ENCODE data around the gene ZGLP1.
"Not testable (repeated sequence)": the region's sequence is repeated elsewhere in the genome, so short reads cannot be mapped to it uniquely, and the experiment has no call there.

The ZGLP1 gene

GRCh38 chr19:10283301-10284064, 26.1 kb downstream of the ZGLP1 start:
- Mint-ChIP-seq H3K4me1 (ENCODE audit: low read depth) (peaks cover 17% of the 10 kb centered on the region), H3K27ac (no peak overlapping the region), H3K9me3 (ENCODE audit: low read depth) (no peaks in the 10 kb centered on the region), H3K4me3 (no peak overlapping the region), H3K36me3 (peaks cover 8% of the 10 kb centered on the region), H3K27me3 (peaks cover 2% of the 10 kb centered on the region)

GRCh38 chr19:10282043-10282442, 27.6 kb downstream of the ZGLP1 start:
- not testable (repeated sequence) for H3K4me3 Mint-ChIP-seq; H3K27me3 Mint-ChIP-seq; H3K36me3 Mint-ChIP-seq; H3K27ac Mint-ChIP-seq; H3K9me3 Mint-ChIP-seq (ENCODE audit: low read depth)
- H3K4me1 Mint-ChIP-seq (ENCODE audit: low read depth) = peaks cover 16% of the 10 kb centered on the region

- Mint-ChIP-seq H3K4me3 (no peak overlapping the region), H3K4me1 (ENCODE audit: low read depth) (peaks cover 9% of the 10 kb centered on the region), H3K27me3 (no peaks in the 10 kb centered on the region), H3K9me3 (ENCODE audit: low read depth) (no peaks in the 10 kb centered on the region), H3K27ac (no peak overlapping the region), H3K36me3 (peaks cover under 1% of the 10 kb centered on the region)
Observed at GRCh38 chr19:10279737-10280442, 29.7 kb downstream of the ZGLP1 start.

GRCh38 chr19:10278935-10279334, 30.7 kb downstream of the ZGLP1 start:
- no peak overlapping the region for H3K4me3 Mint-ChIP-seq
- H3K4me1 Mint-ChIP-seq (ENCODE audit: low read depth) = peaks cover 10% of the 10 kb centered on the region
- H3K9me3 Mint-ChIP-seq (ENCODE audit: low read depth) = no peaks in the 10 kb centered on the region
- no peaks in the 10 kb centered on the region for H3K27me3 Mint-ChIP-seq
- H3K27ac Mint-ChIP-seq = no peak overlapping the region
- H3K36me3 Mint-ChIP-seq = peaks cover 4% of the 10 kb centered on the region

- Mint-ChIP-seq H3K4me3 (no peak overlapping the region), H3K27ac (no peak overlapping the region), H3K27me3 (no peaks in the 10 kb centered on the region), H3K36me3 (peaks cover 4% of the 10 kb centered on the region), H3K9me3 (ENCODE audit: low read depth) (no peaks in the 10 kb centered on the region), H3K4me1 (ENCODE audit: low read depth) (peaks cover 11% of the 10 kb centered on the region)
Observed at GRCh38 chr19:10277795-10278589, 31.6 kb downstream of the ZGLP1 start.

GRCh38 chr19:10274589-10274988, 35.0 kb downstream of the ZGLP1 start:
- H3K27ac Mint-ChIP-seq = peak overlapping the region; percentile 22
- H3K9me3 Mint-ChIP-seq (ENCODE audit: low read depth) = no peaks in the 10 kb centered on the region
- H3K36me3 Mint-ChIP-seq = peaks cover 4% of the 10 kb centered on the region
- no peaks in the 10 kb centered on the region for H3K27me3 Mint-ChIP-seq
- no peak overlapping the region for H3K4me3 Mint-ChIP-seq
- peaks cover 18% of the 10 kb centered on the region for H3K4me1 Mint-ChIP-seq (ENCODE audit: low read depth)

- Mint-ChIP-seq H3K4me3 (peak overlapping the region; percentile 81), H3K4me1 (ENCODE audit: low read depth) (peaks cover 14% of the 10 kb centered on the region), H3K36me3 (peaks cover 4% of the 10 kb centered on the region), H3K27me3 (no peaks in the 10 kb centered on the region), H3K27ac (peak overlapping the region; percentile 54), H3K9me3 (ENCODE audit: low read depth) (no peaks in the 10 kb centered on the region)
Observed at GRCh38 chr19:10271543-10272086, 38.0 kb downstream of the ZGLP1 start.

- H3K27ac Mint-ChIP-seq = peak within 1 kb of the TSS; percentile 54
- H3K4me3 Mint-ChIP-seq = peak within 1 kb of the TSS; percentile 81
- H3K36me3 Mint-ChIP-seq = peaks cover 4% of the 10 kb centered on the region
- no peaks in the 10 kb centered on the region for H3K27me3 Mint-ChIP-seq
- peaks cover 14% of the 10 kb centered on the region for H3K4me1 Mint-ChIP-seq (ENCODE audit: low read depth)
- no peaks in the 10 kb centered on the region for H3K9me3 Mint-ChIP-seq (ENCODE audit: low read depth)
Observed at GRCh38 chr19:10270616-10271394, 38.8 kb downstream of the ZGLP1 start, which contains the start of gene ICAM1. TSS of gene ICAM1 (plus strand) at chr19:10271120. CDS start at chr19:10271160, 40 bp downstream.

GRCh38 chr19:10270180-10270615, 39.4 kb downstream of the ZGLP1 start:
- peak overlapping the region; percentile 54 for H3K27ac Mint-ChIP-seq
- no peaks in the 10 kb centered on the region for H3K9me3 Mint-ChIP-seq (ENCODE audit: low read depth)
- H3K4me3 Mint-ChIP-seq = peak overlapping the region; percentile 81
- peaks cover 14% of the 10 kb centered on the region for H3K4me1 Mint-ChIP-seq (ENCODE audit: low read depth)
- H3K27me3 Mint-ChIP-seq = no peaks in the 10 kb centered on the region
- peaks cover 4% of the 10 kb centered on the region for H3K36me3 Mint-ChIP-seq

GRCh38 chr19:10269333-10270179, 40.1 kb downstream of the ZGLP1 start:
- H3K36me3 Mint-ChIP-seq = peaks cover under 1% of the 10 kb centered on the region
- H3K9me3 Mint-ChIP-seq (ENCODE audit: low read depth) = no peaks in the 10 kb centered on the region
- no peak overlapping the region for H3K27ac Mint-ChIP-seq
- peak overlapping the region; percentile 81 for H3K4me3 Mint-ChIP-seq
- no peaks in the 10 kb centered on the region for H3K27me3 Mint-ChIP-seq
- peaks cover 14% of the 10 kb centered on the region for H3K4me1 Mint-ChIP-seq (ENCODE audit: low read depth)

GRCh38 chr19:10268071-10268470, 41.5 kb downstream of the ZGLP1 start:
- no peaks in the 10 kb centered on the region for H3K9me3 Mint-ChIP-seq (ENCODE audit: low read depth)
- no peaks in the 10 kb centered on the region for H3K27me3 Mint-ChIP-seq
- H3K36me3 Mint-ChIP-seq = no peaks in the 10 kb centered on the region
- H3K4me3 Mint-ChIP-seq = no peak overlapping the region
- peaks cover 12% of the 10 kb centered on the region for H3K4me1 Mint-ChIP-seq (ENCODE audit: low read depth)
- no peak overlapping the region for H3K27ac Mint-ChIP-seq

GRCh38 chr19:10266706-10267105, 42.9 kb downstream of the ZGLP1 start:
- H3K36me3 Mint-ChIP-seq = no peaks in the 10 kb centered on the region
- H3K4me1 Mint-ChIP-seq (ENCODE audit: low read depth) = peaks cover 5% of the 10 kb centered on the region
- H3K27ac Mint-ChIP-seq = no peak overlapping the region
- H3K4me3 Mint-ChIP-seq = no peak overlapping the region
- H3K27me3 Mint-ChIP-seq = no peaks in the 10 kb centered on the region
- no peaks in the 10 kb centered on the region for H3K9me3 Mint-ChIP-seq (ENCODE audit: low read depth)

- Mint-ChIP-seq H3K4me3 (no peak overlapping the region), H3K27me3 (no peaks in the 10 kb centered on the region), H3K36me3 (no peaks in the 10 kb centered on the region), H3K9me3 (ENCODE audit: low read depth) (no peaks in the 10 kb centered on the region), H3K4me1 (ENCODE audit: low read depth) (peaks cover 17% of the 10 kb centered on the region), H3K27ac (no peak overlapping the region)
Observed at GRCh38 chr19:10262771-10263170, 46.8 kb downstream of the ZGLP1 start.
